GM12878 (cell line): ENCODE results near the gene N4BP2. TPM values are rescaled to one million over a fixed set of nuclear protein-coding genes. Genes with fewer than 3 reads are reported as not detected.

ENCODE experiments used
- ATAC-seq: fragments of 200-7000 bp; cut with Tn5 transposase; 3 replicates; pipeline ENCODE4 v1.9.1; 2020; ENCODE audit warnings: mild to moderate bottlenecking, moderate library complexity
- BruUV-seq: library from RNA; stranded (reverse); fragments of 400-500 nt; replicated peaks from 2 replicates; lab custom pipeline; 2021; lab: Mats Ljungman, UMichigan
- CTCF ChIA-PET: fragments of 300-600 bp; sonication (Branson Sonifier 250); formaldehyde crosslinking; extraction: SDS; loops from one replicate; lab custom pipeline; 2021; ENCODE audit warnings: inconsistent platforms; lab: Yijun Ruan, JAX
- POLR2A ChIA-PET: fragments of 350-600 bp; formaldehyde crosslinking; extraction: SDS; loops from one replicate; lab custom pipeline; 2021; ENCODE audit warnings: inconsistent platforms; lab: Charles Lee
- RAD21 ChIA-PET: fragments of 300-600 bp; sonication (Branson Sonifier 250); formaldehyde crosslinking; loops from one replicate; lab custom pipeline; 2023; ENCODE audit warnings: antibody characterized with exemption; ENCODE audit not compliant: unreplicated experiment; lab: Charles Lee
- SMC1A ChIA-PET: fragments of 300-600 bp; sonication (Branson Sonifier 250); formaldehyde crosslinking; loops from one replicate; lab custom pipeline; 2023; ENCODE audit not compliant: unreplicated experiment, uncharacterized antibody; lab: Charles Lee
- DNase-seq: peaks from one replicate; pipeline ENCODE4 v3.0.0-alpha.2; 2011; ENCODE audit warnings: low read depth, low spot score
- FAIRE-seq: peaks from 3 replicates; lab custom pipeline; 2011; peaks lifted over from hg19 to GRCh38; lab: Jason Lieb, UNC
- H2AFZ ChIP-seq: 2 replicates; pipeline ENCODE4 v1.6.0; 2011; ENCODE audit warnings: low read depth, low read length, control low read depth; ENCODE audit not compliant: control insufficient read depth
- H3K27ac ChIP-seq: 2 replicates; pipeline ENCODE4 v1.5.1; 2011; ENCODE audit warnings: control low read depth; ENCODE audit not compliant: control insufficient read depth, insufficient read depth
- H3K27me3 ChIP-seq, 2 experiments: replicated peaks in 1 of 2; 2 replicates each; pipeline versions ENCODE4 v1.6.0 to v1.6.1; 2011; ENCODE audit warnings: low read length in 1 of 2; ENCODE audit not compliant: control insufficient read depth in 2 of 2, insufficient read depth in 2 of 2
- H3K36me3 ChIP-seq, 2 experiments: 2 replicates each; pipeline ENCODE4 v1.5.1; 2011; ENCODE audit warnings: low read length in 1 of 2; ENCODE audit not compliant: control insufficient read depth in 2 of 2, insufficient read depth in 2 of 2
- H3K4me1 ChIP-seq: 2 replicates; pipeline ENCODE4 v1.6.1; 2011; ENCODE audit warnings: mild to moderate bottlenecking, low read length, moderate library complexity, mixed read lengths; ENCODE audit not compliant: control insufficient read depth, insufficient read depth
- H3K4me2 ChIP-seq: 2 replicates; pipeline ENCODE4 v1.6.0; 2011; ENCODE audit warnings: control low read depth; ENCODE audit not compliant: control insufficient read depth, insufficient read depth
- H3K4me3 ChIP-seq: fragments of 200-600 bp; sonication (generic); 2 replicates; pipeline ENCODE4 v1.5.1; 2016
- H3K79me2 ChIP-seq: 2 replicates; pipeline ENCODE4 v1.6.0; 2011; ENCODE audit warnings: low read length; ENCODE audit not compliant: control insufficient read depth, insufficient read depth
- H3K9ac ChIP-seq: 2 replicates; pipeline ENCODE4 v1.8.0; 2011; ENCODE audit warnings: low read length, control low read depth, mixed read lengths; ENCODE audit not compliant: control insufficient read depth, insufficient read depth
- H3K9me3 ChIP-seq: replicated peaks from 3 replicates; pipeline ENCODE4 v1.5.1; 2011; ENCODE audit warnings: mild to moderate bottlenecking, low read length; ENCODE audit not compliant: control insufficient read depth, insufficient read depth
- H4K20me1 ChIP-seq: 2 replicates; pipeline ENCODE4 v1.6.0; 2011; ENCODE audit not compliant: control insufficient read depth, insufficient read depth
- CBFB ChIP-seq: IDR thresholded peaks from 2 replicates; pipeline ENCODE4 v1.6.1; 2016; ENCODE audit warnings: antibody characterized with exemption, low read depth
- E2F8 ChIP-seq: fragments of 450-650 bp; IDR thresholded peaks from 2 replicates; pipeline ENCODE4 v1.6.1; 2018; ENCODE audit warnings: mild to moderate bottlenecking, low read depth, moderate library complexity; ENCODE audit not compliant: partially characterized antibody
- EGR1 ChIP-seq, 2 experiments: IDR thresholded peaks; 1 replicate in 1 of 2; 2 replicates in 1 of 2; pipeline ENCODE4 v1.6.1; 2011 to 2012; ENCODE audit warnings: low read depth in 2 of 2, low read length in 2 of 2, borderline replicate concordance in 1 of 2, mild to moderate bottlenecking in 1 of 2, moderate library complexity in 1 of 2
- EP300 ChIP-seq, 2 experiments: fragments of 150-350 bp in 1 of 2; IDR thresholded peaks; 2 replicates each; pipeline ENCODE4 v1.6.1; 2011 to 2012; ENCODE audit warnings: low read depth in 2 of 2, low read length in 2 of 2, borderline replicate concordance in 1 of 2, improper control_type of control experiment in 1 of 2, inconsistent platforms in 1 of 2; ENCODE audit not compliant: control insufficient read depth in 1 of 2
- NBN ChIP-seq: fragments of 450-650 bp; IDR thresholded peaks from 2 replicates; pipeline ENCODE4 v1.6.1; 2016
- POLR2AphosphoS5 ChIP-seq: IDR thresholded peaks from 2 replicates; pipeline ENCODE4 v1.6.1; 2011; ENCODE audit warnings: mild to moderate bottlenecking, low read length, inconsistent platforms
- RB1 ChIP-seq: fragments of 450-650 bp; formaldehyde crosslinking; IDR thresholded peaks from 2 replicates; pipeline ENCODE4 v1.6.1; 2017; ENCODE audit warnings: mild to moderate bottlenecking, borderline replicate concordance
- SMARCA5 ChIP-seq: fragments of 450-650 bp; IDR thresholded peaks from 2 replicates; pipeline ENCODE4 v1.6.1; 2017; ENCODE audit warnings: mild to moderate bottlenecking
- TCF12 ChIP-seq: IDR thresholded peaks from 2 replicates; pipeline ENCODE4 v1.6.1; 2011; ENCODE audit warnings: low read depth, mild to moderate bottlenecking, low read length
- WGBS: methylation state at CpG from one replicate; pipeline ENCODE4 v1.1.6; 2016; ENCODE audit warnings: low lambda C conversion rate; ENCODE audit not compliant: insufficient replicate concordance, insufficient coverage; ENCODE audit errors: missing lambda C conversion rate; 5-methylcytosine and 5-hydroxymethylcytosine counted together
- in situ Hi-C: fragments of 300-500 bp; cut with MboI; formaldehyde crosslinking; loops from 9 replicates; pipeline ENCODE4 v1.14.3; 2018; ENCODE audit warnings: mixed read lengths
- intact Hi-C: fragments of 100-400 bp; cut with micrococcal nuclease; formaldehyde crosslinking; loops from one replicate; pipeline ENCODE4 v1.14.2; 2022; ENCODE audit not compliant: unreplicated experiment
- polyA plus RNA-seq, 11 experiments: library from polyadenylated mRNA; depleted of rRNA in 4 of 11; unstranded in 6 of 11; stranded (reverse) in 5 of 11; fragments of >200 nt; fragmentation: Nextera tagmentation in 4 of 11; fragmentation: Illumina TruSeq in 1 of 11; extraction: Ambion mirVana in 4 of 11; extraction: Trizol in 1 of 11; gene quantifications; 1 replicate in 1 of 11; 2 replicates in 10 of 11; pipeline versions ENCODE4 v1.2.1 to v1.2.3, GENCODE V29; 2011 to 2016; ENCODE audit warnings: inconsistent platforms in 2 of 11, missing spikeins in 2 of 11, low read depth in 1 of 11
- total RNA-seq, 4 experiments: library from RNA; depleted of rRNA in 3 of 4; stranded (reverse); fragments of >200 nt in 3 of 4; fragmentation: Illumina TruSeq in 1 of 4; extraction: Trizol in 1 of 4; gene quantifications; 2 replicates each; pipeline versions ENCODE4 v1.2.1 to v1.2.3, GENCODE V29; 2013 to 2021
- TF ChIP-seq, protein P1 (sequence below): fragments of 450-650 bp; IDR thresholded peaks from 2 replicates; pipeline ENCODE4 v1.6.1; 2017; ENCODE audit warnings: borderline replicate concordance
- TF ChIP-seq, protein P2 (sequence below): fragments of 450-650 bp; IDR thresholded peaks from 2 replicates; pipeline ENCODE4 v1.6.1; 2017; ENCODE audit warnings: low read depth, mild to moderate bottlenecking, moderate library complexity

N4BP2 gene
- total and polyA plus RNA-seq, 10 of the 15 experiments (the other 5 are each of a cell fraction or from before 2014, with no cell fraction given): 2.3 to 18.7 (median 10.0) TPM

DNA sequence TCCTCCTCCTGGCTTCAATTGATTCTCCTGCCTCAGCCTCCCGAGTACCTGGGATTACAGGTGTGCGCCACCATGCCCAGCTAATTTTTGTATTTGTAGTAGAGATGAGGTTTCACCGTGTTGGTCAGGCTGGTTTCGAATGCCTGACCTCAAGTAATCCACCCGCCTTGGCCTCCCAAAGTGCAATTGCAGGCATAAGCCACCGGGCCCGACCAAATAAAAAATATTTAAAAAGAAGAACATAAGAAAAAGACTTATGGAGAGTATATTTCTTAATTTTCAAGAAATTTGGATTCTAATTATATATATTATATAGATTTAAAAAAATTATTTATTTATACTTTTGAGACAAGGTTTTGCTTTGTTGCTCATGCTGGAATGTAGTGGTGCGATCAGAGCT, 29.8 kb downstream of the N4BP2 start:
- Histone ChIP-seq H3K79me2 (no peaks in the 10 kb centered on the region), H3K27ac (no peak overlapping the region), H2AFZ (no peak overlapping the region), H3K4me3 (no peak overlapping the region), H3K9me3 (no peaks in the 10 kb centered on the region), H3K4me1 (no peaks in the 10 kb centered on the region), H3K4me2 (no peak overlapping the region), H3K27me3 (no peaks in the 10 kb centered on the region), H4K20me1 (no peaks in the 10 kb centered on the region), H3K36me3 (no peaks in the 10 kb centered on the region; a peak in 1 of 4 replicates), H3K9ac (no peak overlapping the region)
- intact Hi-C loops (no loop called here), in situ Hi-C loops (no loop called here)
- BruUV-seq: no TSS peak
- 98% methylated on average over 8 of the region's 8 CpGs for WGBS
- no peak for TF ChIP-seq EGR1 (IDR thresholded peaks at IDR 0.05; ENCODE audit: borderline replicate concordance in 1 of 2, low read depth in 2 of 2, low read length in 2 of 2)
- ChIA-PET CTCF (no interaction called here), POLR2A (interaction anchor here (1.3 kb wide), 1 partner anchor 41 kb away, joined by 3 read pairs; no protein-coding TSS in a partner anchor), RAD21 (no interaction called here), SMC1A (no interaction called here)
- FAIRE-seq (no peak), DNase-seq (no peak), ATAC-seq (no peak)

DNA sequence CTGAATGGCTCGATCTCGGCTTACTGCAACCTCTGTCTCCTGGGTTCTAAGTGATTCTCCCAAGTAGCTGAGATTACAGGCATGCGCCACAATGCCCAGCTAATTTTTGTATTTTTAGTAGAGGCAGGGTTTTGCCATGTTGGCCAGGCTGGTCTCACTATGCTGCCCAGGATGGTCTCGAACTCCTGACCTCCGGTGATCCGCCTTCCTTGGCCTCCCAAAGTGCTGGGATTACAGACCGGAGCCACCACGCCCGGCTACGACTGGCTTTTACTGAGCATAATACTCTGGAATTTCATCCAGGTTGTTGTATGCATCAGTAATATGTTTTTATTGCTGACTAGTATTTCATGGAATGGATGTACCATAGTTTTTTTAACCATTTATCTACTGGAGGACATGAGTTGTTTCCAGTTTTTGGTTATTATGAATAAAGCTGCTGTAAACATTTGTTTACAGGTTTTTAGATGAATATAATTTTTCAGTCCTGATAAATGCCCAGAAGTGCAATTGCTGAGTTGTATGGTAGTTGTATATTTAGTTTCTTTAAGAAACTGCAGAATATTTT, 31.2 kb downstream of the N4BP2 start:
- in situ Hi-C loops: no loop called here
- WGBS: 97% methylated on average over 10 of the region's 10 CpGs
- POLR2A ChIA-PET: interaction anchor here (0.7 kb wide), 1 partner anchor 222 kb away, joined by 3 read pairs; no protein-coding TSS in a partner anchor
- TF ChIP-seq SMARCA5 (no peak), TCF12 (no peak), CBFB (no peak), E2F8 (no peak), RB1 (no peak), POLR2AphosphoS5 (no peak), NBN (no peak), EP300 (IDR thresholded peaks at IDR 0.05; ENCODE audit: borderline replicate concordance in 1 of 2, control insufficient read depth in 1 of 2, low read depth in 2 of 2, low read length in 2 of 2) (no peak)
- TF ChIP-seq, protein P1, sequence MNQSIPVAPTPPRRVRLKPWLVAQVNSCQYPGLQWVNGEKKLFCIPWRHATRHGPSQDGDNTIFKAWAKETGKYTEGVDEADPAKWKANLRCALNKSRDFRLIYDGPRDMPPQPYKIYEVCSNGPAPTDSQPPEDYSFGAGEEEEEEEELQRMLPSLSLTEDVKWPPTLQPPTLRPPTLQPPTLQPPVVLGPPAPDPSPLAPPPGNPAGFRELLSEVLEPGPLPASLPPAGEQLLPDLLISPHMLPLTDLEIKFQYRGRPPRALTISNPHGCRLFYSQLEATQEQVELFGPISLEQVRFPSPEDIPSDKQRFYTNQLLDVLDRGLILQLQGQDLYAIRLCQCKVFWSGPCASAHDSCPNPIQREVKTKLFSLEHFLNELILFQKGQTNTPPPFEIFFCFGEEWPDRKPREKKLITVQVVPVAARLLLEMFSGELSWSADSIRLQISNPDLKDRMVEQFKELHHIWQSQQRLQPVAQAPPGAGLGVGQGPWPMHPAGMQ: no peak
- TF ChIP-seq, protein P2, sequence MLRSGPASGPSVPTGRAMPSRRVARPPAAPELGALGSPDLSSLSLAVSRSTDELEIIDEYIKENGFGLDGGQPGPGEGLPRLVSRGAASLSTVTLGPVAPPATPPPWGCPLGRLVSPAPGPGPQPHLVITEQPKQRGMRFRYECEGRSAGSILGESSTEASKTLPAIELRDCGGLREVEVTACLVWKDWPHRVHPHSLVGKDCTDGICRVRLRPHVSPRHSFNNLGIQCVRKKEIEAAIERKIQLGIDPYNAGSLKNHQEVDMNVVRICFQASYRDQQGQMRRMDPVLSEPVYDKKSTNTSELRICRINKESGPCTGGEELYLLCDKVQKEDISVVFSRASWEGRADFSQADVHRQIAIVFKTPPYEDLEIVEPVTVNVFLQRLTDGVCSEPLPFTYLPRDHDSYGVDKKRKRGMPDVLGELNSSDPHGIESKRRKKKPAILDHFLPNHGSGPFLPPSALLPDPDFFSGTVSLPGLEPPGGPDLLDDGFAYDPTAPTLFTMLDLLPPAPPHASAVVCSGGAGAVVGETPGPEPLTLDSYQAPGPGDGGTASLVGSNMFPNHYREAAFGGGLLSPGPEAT: no peak

More for the DNA sequence above, 31.2 kb downstream of the N4BP2 start:
- Histone ChIP-seq H3K79me2 (no peaks in the 10 kb centered on the region), H3K27me3 (no peaks in the 10 kb centered on the region), H4K20me1 (no peaks in the 10 kb centered on the region), H3K4me1 (no peaks in the 10 kb centered on the region), H3K36me3 (no peaks in the 10 kb centered on the region; a peak in 1 of 4 replicates), H3K9me3 (no peaks in the 10 kb centered on the region), H2AFZ (no peak overlapping the region), H3K27ac (no peak overlapping the region), H3K4me3 (no peak overlapping the region), H3K9ac (no peak overlapping the region), H3K4me2 (no peak overlapping the region)
- no TSS peak for BruUV-seq
- DNase-seq: no peak
- ChIA-PET CTCF (no interaction called here), RAD21 (no interaction called here), SMC1A (interaction anchor here (1.0 kb wide), 1 partner anchor 9 kb away, joined by 3 read pairs; no protein-coding TSS in a partner anchor)
- intact Hi-C loops: no loop called here
- no peak for FAIRE-seq
- ATAC-seq: no peak
